ENCODE measurements around the gene TJP3.

Gene TJP3

GRCh38 chr19:3769494-3769893, 61.3 kb downstream of the TJP3 start:
- DNase-seq (ENCODE audit: low spot score): no peak

- no peak for DNase-seq (ENCODE audit: low spot score)
These were observed 62.2 kb downstream of the TJP3 start for GRCh38 chr19:3770136-3770999.

- no peak for DNase-seq (ENCODE audit: low spot score)
These were observed 63.1 kb downstream of the TJP3 start for GRCh38 chr19:3771000-3771905.

GRCh38 chr19:3771906-3772455, 63.8 kb downstream of the TJP3 start, which contains the start of gene RAX2:
Gene RAX2 (minus strand): TSS chr19:3772228. CDS start chr19:3771742, 486 bp downstream.
- no peak for DNase-seq (ENCODE audit: low spot score)

GRCh38 chr19:3773814-3774515, 65.8 kb downstream of the TJP3 start:
- DNase-seq (ENCODE audit: low spot score): no peak

GRCh38 chr19:3774621-3775373, 66.6 kb downstream of the TJP3 start:
- DNase-seq (ENCODE audit: low spot score): no peak

- DNase-seq (ENCODE audit: low spot score): no peak
These were observed 67.2 kb downstream of the TJP3 start for GRCh38 chr19:3775374-3775711.

- no peak for DNase-seq (ENCODE audit: low spot score)
These were observed 67.6 kb downstream of the TJP3 start for GRCh38 chr19:3775831-3776230.

- DNase-seq (ENCODE audit: low spot score): peak; percentile 35
These were observed 68.4 kb downstream of the TJP3 start for GRCh38 chr19:3776479-3777040.

GRCh38 chr19:3778104-3778867, 70.1 kb downstream of the TJP3 start:
- no peak for DNase-seq (ENCODE audit: low spot score)

GRCh38 chr19:3778899-3779723, 70.9 kb downstream of the TJP3 start:
- no peak for DNase-seq (ENCODE audit: low spot score)

- DNase-seq (ENCODE audit: low spot score): peak; percentile 60
These were observed 72.7 kb downstream of the TJP3 start for GRCh38 chr19:3780786-3781304.

- DNase-seq (ENCODE audit: low spot score): no peak
These were observed 73.4 kb downstream of the TJP3 start for GRCh38 chr19:3781603-3782002.

- DNase-seq (ENCODE audit: low spot score): no peak
These were observed 74.1 kb downstream of the TJP3 start for GRCh38 chr19:3782330-3782729.

- no peak for DNase-seq (ENCODE audit: low spot score)
These were observed 74.7 kb downstream of the TJP3 start for GRCh38 chr19:3782903-3783302.

GRCh38 chr19:3783660-3784584, 75.7 kb downstream of the TJP3 start:
- DNase-seq (ENCODE audit: low spot score): peak; percentile 33

GRCh38 chr19:3784607-3785450, 76.6 kb downstream of the TJP3 start:
- no peak for DNase-seq (ENCODE audit: low spot score)
